Epithelial cell of proximal tubule (primary cell): ENCODE measurements around the gene AVL9. TPM values are rescaled to one million over a fixed set of nuclear protein-coding genes. Genes with fewer than 3 reads are reported as not detected.
"Not testable (repeated sequence)": the region's sequence is repeated elsewhere in the genome, so short reads cannot be mapped to it uniquely, and the experiment has no call there.

Experiments used
- DNase-seq: peaks from one replicate; pipeline ENCODE4 v3.0.0-alpha.2; 2011; ENCODE audit warnings: low read depth
- H3K4me3 ChIP-seq: 2 replicates; pipeline ENCODE4 v1.5.1; 2011; ENCODE audit warnings: low read depth, mild to moderate bottlenecking, low read length
- CTCF ChIP-seq: conservative IDR thresholded peaks from 2 replicates; pipeline ENCODE4 v1.5.1; 2012; ENCODE audit warnings: low read depth, mild to moderate bottlenecking, low read length
- total RNA-seq: library from RNA; depleted of rRNA; stranded (reverse); fragments of >200 nt; gene quantifications from 2 replicates; pipeline ENCODE4 v1.2.3, GENCODE V29; 2015

Gene AVL9
- total RNA-seq, 1 donor from 2014 or later, result 56.7 TPM

- TF ChIP-seq CTCF, result no peak
- no peak for DNase-seq
- H3K4me3 ChIP-seq, result no peak overlapping the region
Measured at GRCh38 chr7:32462451-32462850, 32.8 kb upstream of the AVL9 start.

GRCh38 chr7:32462977-32463376 lies 32.3 kb upstream of the AVL9 start:
- no peak overlapping the region for H3K4me3 ChIP-seq
- DNase-seq, result no peak
- TF ChIP-seq CTCF, result no peak

- not testable (repeated sequence) for DNase-seq, H3K4me3 ChIP-seq
Measured at GRCh38 chr7:32464641-32465416, 30.5 kb upstream of the AVL9 start.

- not testable (repeated sequence) for DNase-seq, H3K4me3 ChIP-seq
Measured at GRCh38 chr7:32470004-32470403, 25.3 kb upstream of the AVL9 start.

- no peak for TF ChIP-seq CTCF
- no peak for DNase-seq
- H3K4me3 ChIP-seq, result no peak overlapping the region
Measured at GRCh38 chr7:32470871-32471270, 24.4 kb upstream of the AVL9 start.

GRCh38 chr7:32472015-32472414 lies 23.3 kb upstream of the AVL9 start:
- TF ChIP-seq CTCF, result no peak
- no peak for DNase-seq
- H3K4me3 ChIP-seq, result no peak overlapping the region

- H3K4me3 ChIP-seq, result no peak overlapping the region
- TF ChIP-seq CTCF, result no peak
- no peak for DNase-seq
Measured at GRCh38 chr7:32474008-32474407, 21.3 kb upstream of the AVL9 start.

GRCh38 chr7:32476816-32477648 lies 18.3 kb upstream of the AVL9 start:
- TF ChIP-seq CTCF, result no peak
- no peak for DNase-seq
- no peak overlapping the region for H3K4me3 ChIP-seq
